Measurements from ENCODE around the gene LCN1. TPM values are rescaled to one million over a fixed set of nuclear protein-coding genes. Genes with fewer than 3 reads are reported as not detected.

Gene LCN1
- total and polyA plus RNA-seq, 2 experiments from 2014 or later = 0.27 TPM; not detected in 1

DNA sequence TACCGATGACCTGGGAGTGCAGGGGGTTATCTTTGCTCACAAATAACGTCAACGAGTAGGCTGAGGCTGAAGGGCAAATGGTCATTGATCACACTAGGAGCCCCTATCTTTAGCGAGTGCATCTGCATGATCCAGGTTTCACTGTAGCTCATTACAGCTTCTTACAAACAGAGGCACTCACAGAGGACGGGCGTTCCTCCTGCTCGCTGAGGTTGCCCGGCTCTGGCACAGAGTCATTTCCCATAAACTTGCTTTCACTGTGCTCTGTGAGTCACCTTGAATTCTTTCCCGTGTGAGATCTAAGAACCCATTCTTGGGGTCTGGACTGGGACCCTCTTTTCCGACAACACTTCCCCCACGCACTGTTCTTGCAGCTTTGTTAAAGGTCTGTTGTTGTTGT, 38.4 kb downstream of the LCN1 start:
- Mint-ChIP-seq H3K27me3 (ENCODE audit: insufficient read depth, low read depth, poor library complexity) (peaks cover 2% of the 10 kb centered on the region), H3K27ac (no peak overlapping the region), H3K9me3 (no peaks in the 10 kb centered on the region; the same call in 2 of the 3 replicates), H3K36me3 (ENCODE audit: low read depth) (no peaks in the 10 kb centered on the region), H3K4me1 (no peaks in the 10 kb centered on the region), H3K4me3 (no peak overlapping the region)
- H3K36me3 ChIP-seq (ENCODE audit: insufficient read depth) = no peaks in the 10 kb centered on the region
- 0 out of 2 replicates have a peak, but pooled peaks cover 2% of the 10 kb centered on the region for H3K9me2 ChIP-seq (ENCODE audit: insufficient read depth)
- H3K79me2 ChIP-seq (replicated peaks; ENCODE audit: insufficient read depth) = no peaks in the 10 kb centered on the region
- DNase-seq (ENCODE audit: low spot score) (no peak), ATAC-seq (no peak)
- H4K20me1 ChIP-seq (replicated peaks; ENCODE audit: insufficient read depth) = no peaks in the 10 kb centered on the region
- no peaks in the 10 kb centered on the region for H3K27me3 ChIP-seq (ENCODE audit: insufficient read depth)
- H2AFZ ChIP-seq = no peak overlapping the region
- H3K4me2 ChIP-seq = no peak overlapping the region
- H3K4me3 ChIP-seq = no peak overlapping the region
- TF ChIP-seq CREB1 (CRISPR knock-in tag; IDR thresholded peaks at IDR 0.05; ENCODE audit: low read depth) = no peak
- TF ChIP-seq ZNF114 (CRISPR knock-in tag; IDR thresholded peaks at IDR 0.05) = no peak
- no peaks in the 10 kb centered on the region; the same call in 1 of the 2 replicates for H3K4me1 ChIP-seq (ENCODE audit: insufficient read depth)
- no peak overlapping the region for H3K27ac ChIP-seq (ENCODE audit: low read depth)
- no peaks in the 10 kb centered on the region for H3F3A ChIP-seq (replicated peaks; ENCODE audit: low read depth)

GRCh38 chr9:135561391-135562234, 40.4 kb downstream of the LCN1 start, which contains the start of gene PAEP:
Gene PAEP (plus strand): TSS chr9:135561756.
- Histone ChIP-seq H3K36me3 (ENCODE audit: insufficient read depth) (no peaks in the 10 kb centered on the region), H2AFZ (no peak within 1 kb of the TSS), H3K9me2 (ENCODE audit: insufficient read depth) (no peaks in the 10 kb centered on the region), H3F3A (replicated peaks; ENCODE audit: low read depth) (no peaks in the 10 kb centered on the region), H3K4me3 (no peak within 1 kb of the TSS), H4K20me1 (replicated peaks; ENCODE audit: insufficient read depth) (no peaks in the 10 kb centered on the region), H3K27me3 (ENCODE audit: insufficient read depth) (no peaks in the 10 kb centered on the region), H3K27ac (ENCODE audit: low read depth) (no peak within 1 kb of the TSS), H3K4me1 (ENCODE audit: insufficient read depth) (no peaks in the 10 kb centered on the region), H3K79me2 (replicated peaks; ENCODE audit: insufficient read depth) (no peaks in the 10 kb centered on the region), H3K4me2 (no peak within 1 kb of the TSS)
- Mint-ChIP-seq H3K27me3 (ENCODE audit: insufficient read depth, low read depth, poor library complexity) (peaks cover 6% of the 10 kb centered on the region), H3K4me1 (0 out of 3 replicates have a peak, but pooled peaks cover 3% of the 10 kb centered on the region), H3K27ac (no peak within 1 kb of the TSS), H3K36me3 (ENCODE audit: low read depth) (no peaks in the 10 kb centered on the region), H3K4me3 (no peak within 1 kb of the TSS), H3K9me3 (no peaks in the 10 kb centered on the region)
- ATAC-seq (no peak), DNase-seq (ENCODE audit: low spot score) (no peak)
- TF ChIP-seq CREB1 (CRISPR knock-in tag; IDR thresholded peaks at IDR 0.05; ENCODE audit: low read depth) (no peak), EZH2 (IDR thresholded peaks at IDR 0.05; ENCODE audit: low read depth, unreplicated experiment) (no peak), EZH2phosphoT487 (IDR thresholded peaks at IDR 0.05; ENCODE audit: unreplicated experiment) (no peak), ZNF331 (CRISPR knock-in tag; IDR thresholded peaks at IDR 0.05; ENCODE audit: low read depth) (no peak), ETS1 (IDR thresholded peaks at IDR 0.05) (no peak), JUNB (IDR thresholded peaks at IDR 0.05; ENCODE audit: unreplicated experiment) (no peak), STAT1 (IDR thresholded peaks at IDR 0.05; ENCODE audit: unreplicated experiment) (no peak), ZNF114 (CRISPR knock-in tag; IDR thresholded peaks at IDR 0.05) (no peak)
- TF ChIP-seq, protein P1, sequence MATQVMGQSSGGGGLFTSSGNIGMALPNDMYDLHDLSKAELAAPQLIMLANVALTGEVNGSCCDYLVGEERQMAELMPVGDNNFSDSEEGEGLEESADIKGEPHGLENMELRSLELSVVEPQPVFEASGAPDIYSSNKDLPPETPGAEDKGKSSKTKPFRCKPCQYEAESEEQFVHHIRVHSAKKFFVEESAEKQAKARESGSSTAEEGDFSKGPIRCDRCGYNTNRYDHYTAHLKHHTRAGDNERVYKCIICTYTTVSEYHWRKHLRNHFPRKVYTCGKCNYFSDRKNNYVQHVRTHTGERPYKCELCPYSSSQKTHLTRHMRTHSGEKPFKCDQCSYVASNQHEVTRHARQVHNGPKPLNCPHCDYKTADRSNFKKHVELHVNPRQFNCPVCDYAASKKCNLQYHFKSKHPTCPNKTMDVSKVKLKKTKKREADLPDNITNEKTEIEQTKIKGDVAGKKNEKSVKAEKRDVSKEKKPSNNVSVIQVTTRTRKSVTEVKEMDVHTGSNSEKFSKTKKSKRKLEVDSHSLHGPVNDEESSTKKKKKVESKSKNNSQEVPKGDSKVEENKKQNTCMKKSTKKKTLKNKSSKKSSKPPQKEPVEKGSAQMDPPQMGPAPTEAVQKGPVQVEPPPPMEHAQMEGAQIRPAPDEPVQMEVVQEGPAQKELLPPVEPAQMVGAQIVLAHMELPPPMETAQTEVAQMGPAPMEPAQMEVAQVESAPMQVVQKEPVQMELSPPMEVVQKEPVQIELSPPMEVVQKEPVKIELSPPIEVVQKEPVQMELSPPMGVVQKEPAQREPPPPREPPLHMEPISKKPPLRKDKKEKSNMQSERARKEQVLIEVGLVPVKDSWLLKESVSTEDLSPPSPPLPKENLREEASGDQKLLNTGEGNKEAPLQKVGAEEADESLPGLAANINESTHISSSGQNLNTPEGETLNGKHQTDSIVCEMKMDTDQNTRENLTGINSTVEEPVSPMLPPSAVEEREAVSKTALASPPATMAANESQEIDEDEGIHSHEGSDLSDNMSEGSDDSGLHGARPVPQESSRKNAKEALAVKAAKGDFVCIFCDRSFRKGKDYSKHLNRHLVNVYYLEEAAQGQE (IDR thresholded peaks at IDR 0.05; ENCODE audit: unreplicated experiment) = no peak
- TF ChIP-seq, protein P2, sequence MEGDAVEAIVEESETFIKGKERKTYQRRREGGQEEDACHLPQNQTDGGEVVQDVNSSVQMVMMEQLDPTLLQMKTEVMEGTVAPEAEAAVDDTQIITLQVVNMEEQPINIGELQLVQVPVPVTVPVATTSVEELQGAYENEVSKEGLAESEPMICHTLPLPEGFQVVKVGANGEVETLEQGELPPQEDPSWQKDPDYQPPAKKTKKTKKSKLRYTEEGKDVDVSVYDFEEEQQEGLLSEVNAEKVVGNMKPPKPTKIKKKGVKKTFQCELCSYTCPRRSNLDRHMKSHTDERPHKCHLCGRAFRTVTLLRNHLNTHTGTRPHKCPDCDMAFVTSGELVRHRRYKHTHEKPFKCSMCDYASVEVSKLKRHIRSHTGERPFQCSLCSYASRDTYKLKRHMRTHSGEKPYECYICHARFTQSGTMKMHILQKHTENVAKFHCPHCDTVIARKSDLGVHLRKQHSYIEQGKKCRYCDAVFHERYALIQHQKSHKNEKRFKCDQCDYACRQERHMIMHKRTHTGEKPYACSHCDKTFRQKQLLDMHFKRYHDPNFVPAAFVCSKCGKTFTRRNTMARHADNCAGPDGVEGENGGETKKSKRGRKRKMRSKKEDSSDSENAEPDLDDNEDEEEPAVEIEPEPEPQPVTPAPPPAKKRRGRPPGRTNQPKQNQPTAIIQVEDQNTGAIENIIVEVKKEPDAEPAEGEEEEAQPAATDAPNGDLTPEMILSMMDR (conservative IDR thresholded peaks at IDR 0.05; ENCODE audit: low read depth in 2 of 2) = no peak

Measured in GM23338 (cell line).